Measurements from ENCODE around the gene CDC42EP5. TPM values are rescaled to one million over a fixed set of nuclear protein-coding genes. Genes with fewer than 3 reads are reported as not detected.

Gene CDC42EP5
- total RNA-seq, 1 experiment from 2014 or later, result 25.1 TPM

DNA sequence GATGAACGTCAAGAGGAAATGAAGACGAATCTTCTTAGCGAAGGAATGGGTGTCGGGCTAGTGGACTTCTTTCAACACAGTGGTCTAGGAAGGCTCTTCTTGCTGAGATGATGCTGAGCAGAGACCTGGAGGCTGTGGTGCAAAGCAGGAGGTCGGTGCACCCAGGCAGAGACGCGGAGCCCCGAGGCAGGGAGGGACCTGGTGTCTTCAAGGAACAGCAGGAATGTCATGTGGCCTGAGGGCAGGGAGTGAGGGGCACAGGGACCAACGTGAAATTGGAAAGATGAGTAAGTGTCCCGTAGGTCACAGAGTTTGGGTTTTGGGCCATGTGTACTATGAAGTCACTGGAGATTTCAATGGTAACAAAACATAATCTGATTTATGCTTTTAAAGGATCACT lies 11.4 kb upstream of the CDC42EP5 start:
- intact Hi-C loops (cut with micrococcal nuclease; ENCODE audit: unreplicated experiment), result no loop called here
- Histone ChIP-seq H3K9me3 (ENCODE audit: insufficient read depth, low read depth) (no peaks in the 10 kb centered on the region), H3K36me3 (ENCODE audit: low read depth) (no peaks in the 10 kb centered on the region), H3K4me3 (no peak overlapping the region), H3K4me2 (no peak overlapping the region), H3F3A (ENCODE audit: insufficient read depth, low read depth) (no peaks in the 10 kb centered on the region), H3K27ac (no peak overlapping the region), H4K20me1 (ENCODE audit: insufficient read depth) (no peaks in the 10 kb centered on the region), H3K9me2 (ENCODE audit: insufficient read depth) (no peaks in the 10 kb centered on the region), H2AFZ (no peak overlapping the region), H3K4me1 (replicated peaks; ENCODE audit: insufficient read depth) (no peaks in the 10 kb centered on the region), H3K79me2 (ENCODE audit: low read depth) (no peaks in the 10 kb centered on the region), H3K27me3 (ENCODE audit: insufficient read depth, low read depth) (peaks cover 47% of the 10 kb centered on the region)
- TF ChIP-seq, protein P1, sequence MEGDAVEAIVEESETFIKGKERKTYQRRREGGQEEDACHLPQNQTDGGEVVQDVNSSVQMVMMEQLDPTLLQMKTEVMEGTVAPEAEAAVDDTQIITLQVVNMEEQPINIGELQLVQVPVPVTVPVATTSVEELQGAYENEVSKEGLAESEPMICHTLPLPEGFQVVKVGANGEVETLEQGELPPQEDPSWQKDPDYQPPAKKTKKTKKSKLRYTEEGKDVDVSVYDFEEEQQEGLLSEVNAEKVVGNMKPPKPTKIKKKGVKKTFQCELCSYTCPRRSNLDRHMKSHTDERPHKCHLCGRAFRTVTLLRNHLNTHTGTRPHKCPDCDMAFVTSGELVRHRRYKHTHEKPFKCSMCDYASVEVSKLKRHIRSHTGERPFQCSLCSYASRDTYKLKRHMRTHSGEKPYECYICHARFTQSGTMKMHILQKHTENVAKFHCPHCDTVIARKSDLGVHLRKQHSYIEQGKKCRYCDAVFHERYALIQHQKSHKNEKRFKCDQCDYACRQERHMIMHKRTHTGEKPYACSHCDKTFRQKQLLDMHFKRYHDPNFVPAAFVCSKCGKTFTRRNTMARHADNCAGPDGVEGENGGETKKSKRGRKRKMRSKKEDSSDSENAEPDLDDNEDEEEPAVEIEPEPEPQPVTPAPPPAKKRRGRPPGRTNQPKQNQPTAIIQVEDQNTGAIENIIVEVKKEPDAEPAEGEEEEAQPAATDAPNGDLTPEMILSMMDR (conservative IDR thresholded peaks at IDR 0.05), result no peak
- no peak for TF ChIP-seq EZH2 (IDR thresholded peaks at IDR 0.05; ENCODE audit: low read depth)
- POLR2A ChIA-PET (ENCODE audit: unreplicated experiment), result no interaction called here
- no peak for DNase-seq
- BruUV-seq (replicated peaks), result no TSS peak
- CTCF ChIA-PET, result no interaction called here

DNA sequence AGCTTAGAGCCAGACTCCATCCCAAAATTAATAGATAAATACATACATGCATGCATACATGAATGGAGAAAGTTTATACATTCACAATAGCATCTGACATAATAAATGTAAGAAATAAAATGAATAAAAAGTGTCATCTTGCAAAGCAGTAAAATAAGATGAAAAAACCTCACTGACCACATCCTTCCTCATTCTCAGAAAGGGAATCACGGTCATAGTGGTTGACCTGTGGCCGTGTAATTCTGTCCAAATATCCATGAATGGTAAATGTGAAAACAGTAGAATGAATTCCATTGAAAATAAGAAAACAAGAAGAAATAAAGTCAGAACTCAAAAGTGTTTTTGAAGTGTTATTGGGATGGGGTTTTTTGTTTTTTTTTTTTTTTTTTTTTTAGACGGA lies 9.8 kb upstream of the CDC42EP5 start:
- H3K9me2 ChIP-seq (ENCODE audit: insufficient read depth), result no peaks in the 10 kb centered on the region
- no peak overlapping the region for H3K27ac ChIP-seq
- H3K4me1 ChIP-seq (replicated peaks; ENCODE audit: insufficient read depth), result no peaks in the 10 kb centered on the region
- ChIA-PET CTCF (no interaction called here), POLR2A (ENCODE audit: unreplicated experiment) (no interaction called here)
- TF ChIP-seq EZH2 (IDR thresholded peaks at IDR 0.05; ENCODE audit: low read depth), result no peak
- TF ChIP-seq, protein P1 (conservative IDR thresholded peaks at IDR 0.05), result no peak
- H4K20me1 ChIP-seq (ENCODE audit: insufficient read depth), result no peaks in the 10 kb centered on the region
- H3K4me3 ChIP-seq, result no peak overlapping the region
- intact Hi-C loops (cut with micrococcal nuclease; ENCODE audit: unreplicated experiment), result no loop called here
- H3K79me2 ChIP-seq (ENCODE audit: low read depth), result no peaks in the 10 kb centered on the region
- no TSS peak for BruUV-seq (replicated peaks)
- no peak overlapping the region for H3K4me2 ChIP-seq
- no peaks in the 10 kb centered on the region for H3K9me3 ChIP-seq (ENCODE audit: insufficient read depth, low read depth)
- peak in 1 of 2 experiments; percentile 31 for DNase-seq
- peaks cover 32% of the 10 kb centered on the region for H3K27me3 ChIP-seq (ENCODE audit: insufficient read depth, low read depth)
- no peaks in the 10 kb centered on the region for H3F3A ChIP-seq (ENCODE audit: insufficient read depth, low read depth)
- H2AFZ ChIP-seq, result no peak overlapping the region
- no peaks in the 10 kb centered on the region for H3K36me3 ChIP-seq (ENCODE audit: low read depth)

DNA sequence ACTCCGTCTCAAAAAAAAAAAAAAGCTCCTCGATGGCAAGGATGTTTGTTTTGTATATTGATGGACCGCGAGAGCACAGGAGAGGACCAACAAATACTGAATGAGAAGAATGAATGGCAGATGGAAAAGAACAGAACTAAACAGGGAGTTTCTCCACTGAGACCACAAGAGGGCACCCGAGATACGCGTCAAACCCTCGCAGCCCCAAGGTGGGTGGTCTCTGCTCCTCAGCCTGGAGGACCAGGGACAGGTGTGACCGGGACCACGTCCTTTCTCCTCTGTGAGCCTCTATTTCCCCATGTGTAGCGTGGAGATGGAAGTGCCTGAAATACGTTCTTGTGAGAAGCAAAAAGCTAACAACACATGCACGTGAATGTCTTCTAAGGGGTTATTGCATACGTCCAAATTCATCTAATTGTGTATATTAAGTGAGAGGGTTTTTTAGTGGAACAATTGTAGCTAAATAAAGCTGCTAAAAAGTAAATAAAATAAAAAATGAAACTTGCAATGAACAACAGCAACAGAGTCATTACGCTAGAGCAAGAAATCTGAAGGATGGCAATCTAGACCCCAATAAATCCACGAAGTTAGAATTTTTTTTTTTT lies 8.3 kb upstream of the CDC42EP5 start:
- peaks cover 28% of the 10 kb centered on the region for H3K27me3 ChIP-seq (ENCODE audit: insufficient read depth, low read depth)
- H3K9me2 ChIP-seq (ENCODE audit: insufficient read depth), result no peaks in the 10 kb centered on the region
- H3K36me3 ChIP-seq (ENCODE audit: low read depth), result no peaks in the 10 kb centered on the region
- no TSS peak for BruUV-seq (replicated peaks)
- no peaks in the 10 kb centered on the region for H3F3A ChIP-seq (ENCODE audit: insufficient read depth, low read depth)
- POLR2A ChIA-PET (ENCODE audit: unreplicated experiment), result no interaction called here
- no peak overlapping the region for H3K27ac ChIP-seq
- H3K79me2 ChIP-seq (ENCODE audit: low read depth), result no peaks in the 10 kb centered on the region
- DNase-seq, result peak; percentile 32 to 40
- no peak overlapping the region for H2AFZ ChIP-seq
- intact Hi-C loops (cut with micrococcal nuclease; ENCODE audit: unreplicated experiment), result no loop called here
- no peaks in the 10 kb centered on the region for H3K9me3 ChIP-seq (ENCODE audit: insufficient read depth, low read depth)
- H3K4me3 ChIP-seq, result no peak overlapping the region
- TF ChIP-seq EZH2 (IDR thresholded peaks at IDR 0.05; ENCODE audit: low read depth), result no peak
- TF ChIP-seq, protein P1 (conservative IDR thresholded peaks at IDR 0.05), result peak; percentile 89
- no peak overlapping the region for H3K4me2 ChIP-seq
- no peaks in the 10 kb centered on the region for H4K20me1 ChIP-seq (ENCODE audit: insufficient read depth)
- CTCF ChIA-PET, result interaction anchor here (0.5 to 0.7 kb wide), 7 partner anchors 11 to 688 kb away, joined by 3 to 7 read pairs (median 5); no protein-coding TSS in a partner anchor
- no peaks in the 10 kb centered on the region for H3K4me1 ChIP-seq (replicated peaks; ENCODE audit: insufficient read depth)

Measured in PC-9 (cell line).